Glomerular visceral epithelial cell (primary cell): ENCODE data around the gene PHF20.
"Not testable (repeated sequence)": the region's sequence is repeated elsewhere in the genome, so short reads cannot be mapped to it uniquely, and the experiment has no call there.

Source experiments
- DNase-seq: peaks from one replicate; pipeline ENCODE4 v3.0.0-alpha.2; 2016; ENCODE audit errors: extremely low spot score

The PHF20 gene

DNA sequence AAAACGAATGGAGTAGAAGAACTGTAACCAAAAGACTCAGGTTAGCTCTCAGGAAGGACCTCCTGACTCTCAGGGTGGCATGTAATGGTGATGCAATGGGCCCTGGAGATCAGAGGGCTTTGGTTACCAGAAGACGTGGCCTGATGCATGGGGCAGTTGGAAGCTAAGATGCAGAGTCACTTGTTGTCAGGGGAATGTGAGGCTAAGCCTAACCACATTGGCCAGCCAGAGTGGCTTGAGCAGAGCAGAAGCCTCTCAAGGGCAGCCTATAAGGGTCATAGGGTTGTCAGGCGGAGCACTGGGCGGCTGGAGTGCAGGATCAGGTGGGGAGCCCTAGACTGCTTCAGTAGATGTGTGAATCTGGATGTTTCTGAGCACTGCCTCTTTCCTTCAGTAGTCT is 202.4 kb downstream of the PHF20 start:
- DNase-seq: no peak

DNA sequence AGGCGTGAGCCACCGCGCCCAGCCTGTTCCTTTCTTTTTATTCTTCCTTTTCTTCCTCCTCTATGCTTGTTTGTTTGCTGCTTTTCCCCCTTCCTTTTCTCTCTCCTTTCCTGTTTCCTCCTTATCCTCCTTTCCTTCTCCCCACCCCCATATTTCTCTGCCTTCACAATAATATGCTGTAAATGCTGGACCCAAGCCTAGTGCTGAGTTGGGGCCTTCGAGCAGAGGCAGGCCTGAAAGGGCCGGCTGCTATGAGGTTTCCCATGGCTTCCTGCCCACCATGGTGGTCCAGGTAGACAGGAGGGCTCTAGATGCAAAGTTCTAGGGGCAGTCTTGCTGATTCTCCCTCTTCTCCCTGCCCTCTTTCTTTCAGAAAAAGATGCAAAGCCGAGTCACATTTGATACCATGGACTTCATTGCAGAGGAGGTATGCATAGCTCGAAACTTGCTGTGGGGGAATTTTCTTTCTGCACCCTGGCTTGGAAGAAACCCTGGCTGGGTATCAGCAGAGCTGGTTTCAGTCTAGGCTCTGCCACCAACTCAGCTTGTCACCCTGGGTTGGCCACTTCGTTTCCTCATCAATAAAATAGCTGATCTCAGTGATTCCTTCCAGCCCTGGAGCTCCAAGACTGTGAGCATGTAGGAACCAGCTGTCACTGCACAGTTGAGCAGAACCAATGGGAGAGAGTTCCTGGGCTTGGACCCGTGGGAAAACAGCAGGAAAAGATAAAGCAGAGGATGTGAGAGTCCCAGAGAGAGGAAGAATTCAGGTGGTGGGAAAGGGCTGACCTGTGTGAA is 204.0 kb downstream of the PHF20 start:
- DNase-seq: no peak

DNA sequence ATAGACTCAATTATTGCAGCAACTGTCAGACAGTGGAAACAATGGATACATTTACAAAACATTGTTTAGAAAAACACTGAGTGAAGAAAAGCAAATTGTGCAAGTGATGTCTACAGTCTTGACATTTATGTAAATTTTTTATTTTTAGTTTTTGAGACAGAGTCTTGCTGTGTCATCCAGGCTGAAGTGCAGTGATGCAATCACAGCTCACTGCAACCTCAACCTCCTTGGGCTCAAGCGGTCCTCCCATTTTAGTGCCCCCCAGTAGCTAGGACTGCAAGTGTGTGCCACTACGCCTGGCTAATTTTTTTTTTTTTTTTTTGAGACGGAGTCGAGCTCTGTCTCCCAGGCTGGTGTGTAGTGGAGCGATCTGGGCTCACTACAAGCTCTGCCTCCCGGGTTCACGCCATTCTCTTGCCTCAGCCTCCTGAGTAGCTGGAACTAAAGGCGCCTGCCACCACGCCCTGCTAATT is 206.3 kb downstream of the PHF20 start:
- DNase-seq: no peak

DNA sequence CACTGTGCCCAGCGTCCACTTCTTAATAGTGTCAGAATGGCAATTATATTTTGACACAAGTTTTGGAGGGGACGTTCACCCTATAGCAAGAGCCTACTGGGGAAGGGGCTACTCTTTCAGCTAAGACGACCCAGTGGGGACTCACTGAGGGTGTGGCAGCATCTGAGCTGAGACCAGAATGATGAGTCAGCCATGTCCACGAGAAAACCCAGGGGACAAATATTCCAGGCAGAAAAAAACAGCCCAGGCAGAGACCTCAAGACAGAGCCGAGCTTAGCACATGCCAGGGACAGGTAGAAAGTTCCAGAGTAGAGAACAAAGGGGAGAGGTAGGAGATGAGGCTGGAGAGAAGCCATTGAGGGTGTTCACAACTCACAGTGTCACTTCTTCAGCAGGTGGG is 207.7 kb downstream of the PHF20 start:
- no peak for DNase-seq

DNA sequence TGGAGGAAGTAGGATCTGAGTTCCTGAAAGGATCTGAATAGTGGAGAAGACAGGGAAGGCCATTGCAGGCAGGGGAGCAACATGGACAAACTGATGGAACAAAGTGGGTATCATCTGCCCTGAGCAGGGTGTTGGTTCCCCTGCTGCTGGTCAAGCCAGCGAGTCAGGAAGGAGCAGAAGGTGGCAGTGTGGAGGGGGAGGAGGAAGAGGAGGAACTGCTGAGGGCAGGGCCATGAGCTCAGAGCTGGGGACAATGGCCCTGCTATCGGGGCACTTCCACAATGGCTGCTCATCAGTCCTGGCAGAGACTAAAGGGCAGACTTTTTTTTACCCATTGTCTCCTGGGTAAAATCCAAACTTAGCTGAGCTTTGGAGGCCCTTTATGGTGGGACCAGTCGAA is 210.2 kb downstream of the PHF20 start:
- DNase-seq: no peak

DNA sequence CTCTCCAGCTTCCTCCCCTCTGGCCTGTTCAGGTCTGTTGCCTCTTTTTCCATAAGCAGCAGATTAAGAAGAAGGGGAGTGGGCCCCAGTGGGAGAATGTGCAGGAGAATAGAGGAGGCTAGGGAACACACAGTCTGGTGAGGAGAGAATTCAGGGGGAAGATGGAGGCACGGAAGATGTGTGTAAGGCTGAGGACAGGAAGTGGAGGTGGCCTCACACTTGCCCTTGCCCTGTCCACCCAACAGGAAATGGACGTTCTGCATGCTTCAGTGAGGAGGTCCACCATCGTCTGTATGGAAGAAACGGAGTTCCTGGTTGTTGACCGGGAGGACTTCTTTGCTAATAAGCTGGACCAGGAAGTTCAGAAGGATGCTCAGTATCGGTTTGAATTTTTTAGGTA is 212.6 kb downstream of the PHF20 start:
- DNase-seq: no peak

DNA sequence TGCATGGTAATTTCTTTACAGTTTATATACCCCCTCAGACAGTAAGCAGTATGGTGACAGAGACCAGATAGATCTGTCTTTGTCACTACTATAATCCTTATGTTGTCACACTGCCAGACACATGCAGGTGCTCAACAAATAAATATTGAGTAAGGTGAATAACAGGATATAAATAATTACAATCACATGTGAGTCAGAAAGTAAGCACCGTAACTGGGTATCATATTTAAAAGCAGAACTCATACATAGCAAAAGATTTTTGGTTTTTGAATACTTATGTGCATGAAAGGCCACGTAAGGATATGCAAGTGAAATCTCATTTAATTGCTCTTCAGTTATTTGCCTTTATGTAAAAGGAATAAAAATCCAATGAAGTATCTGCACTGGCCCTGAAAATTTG is 214.0 kb downstream of the PHF20 start:
- no peak for DNase-seq

DNA sequence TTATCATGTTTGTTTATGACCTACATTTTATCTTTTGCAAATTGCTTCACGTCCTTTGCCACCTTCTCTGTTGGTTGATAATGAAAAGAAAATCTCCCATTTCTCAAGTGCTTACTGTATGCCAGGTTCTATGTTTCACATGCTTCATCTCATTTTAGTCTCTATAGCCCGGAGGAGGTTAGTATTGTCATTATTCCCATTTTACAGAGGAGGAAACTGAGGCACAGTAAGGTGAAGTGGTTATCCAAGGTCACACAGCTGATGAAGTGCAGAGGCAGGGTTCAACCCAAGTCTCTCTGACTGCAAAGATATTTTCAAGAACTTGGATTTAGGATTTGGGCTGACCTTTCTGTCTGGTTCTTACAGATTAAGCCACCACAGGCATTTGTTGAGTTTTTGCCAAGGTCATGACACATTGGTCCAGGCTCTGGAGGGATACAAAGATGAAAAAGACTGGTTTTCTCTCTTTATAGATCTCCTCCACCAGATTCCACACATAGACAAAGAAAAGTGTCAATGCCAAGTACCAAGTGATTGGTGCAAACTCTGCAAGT is 217.2 kb downstream of the PHF20 start:
- no peak for DNase-seq

DNA sequence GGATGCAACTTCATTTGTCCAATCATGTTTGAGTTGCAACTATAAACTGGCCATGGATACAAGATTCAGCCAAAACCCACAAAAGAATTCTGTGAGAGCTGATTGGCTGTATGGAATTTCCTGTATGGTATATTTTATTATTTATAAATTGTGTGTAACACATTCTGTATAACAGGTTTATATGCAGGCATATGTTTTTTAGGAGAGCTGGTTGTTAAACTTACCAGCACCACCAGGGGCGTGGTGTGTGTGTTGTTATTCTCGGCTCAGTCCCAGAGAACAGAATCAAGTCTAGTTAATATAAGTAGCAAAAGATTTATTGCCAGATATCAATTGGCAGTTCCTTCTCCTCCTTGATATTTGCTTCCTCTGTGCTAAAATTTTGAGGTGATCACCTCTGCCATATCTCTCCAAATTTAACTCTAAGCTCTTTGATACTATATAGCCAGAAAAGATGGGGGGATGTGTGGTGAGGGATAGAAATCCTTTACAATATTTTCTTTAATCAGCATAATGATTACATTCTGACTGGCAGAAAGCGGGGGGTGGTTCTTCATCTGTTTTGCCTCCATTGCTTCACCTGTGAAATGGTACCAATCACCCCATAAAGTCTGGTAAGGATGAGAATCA is 219.4 kb downstream of the PHF20 start:
- peak; percentile 43 for DNase-seq

DNA sequence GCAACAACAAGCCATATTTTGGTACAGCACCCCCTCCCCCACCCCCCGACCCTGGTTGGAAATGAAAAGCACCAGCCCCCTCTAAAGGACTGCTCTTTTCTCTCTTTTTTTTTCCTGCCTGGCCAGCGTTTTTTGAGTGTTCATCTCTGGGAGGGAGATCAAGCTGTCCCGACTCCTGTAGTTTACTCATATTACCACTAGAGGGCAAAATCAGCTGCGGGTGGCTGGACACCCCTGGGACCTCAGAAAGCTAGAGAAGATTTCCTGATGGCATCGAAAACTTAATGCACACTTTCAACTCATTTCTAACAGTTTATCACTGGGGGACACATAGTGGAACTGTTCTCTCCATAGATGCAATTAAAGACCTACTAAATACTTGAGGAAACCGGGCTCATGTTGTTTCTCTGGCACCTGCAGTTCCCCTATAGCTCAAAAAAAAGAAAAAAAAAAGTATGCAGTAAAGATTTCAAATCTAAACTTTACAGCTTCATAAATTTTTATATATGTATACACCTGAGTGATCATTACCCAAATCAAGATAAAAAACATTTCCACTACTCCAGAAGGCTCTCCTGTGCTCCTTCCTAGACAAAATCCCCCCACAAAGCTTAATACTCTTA is 221.0 kb downstream of the PHF20 start:
- peak; percentile 78 for DNase-seq

DNA sequence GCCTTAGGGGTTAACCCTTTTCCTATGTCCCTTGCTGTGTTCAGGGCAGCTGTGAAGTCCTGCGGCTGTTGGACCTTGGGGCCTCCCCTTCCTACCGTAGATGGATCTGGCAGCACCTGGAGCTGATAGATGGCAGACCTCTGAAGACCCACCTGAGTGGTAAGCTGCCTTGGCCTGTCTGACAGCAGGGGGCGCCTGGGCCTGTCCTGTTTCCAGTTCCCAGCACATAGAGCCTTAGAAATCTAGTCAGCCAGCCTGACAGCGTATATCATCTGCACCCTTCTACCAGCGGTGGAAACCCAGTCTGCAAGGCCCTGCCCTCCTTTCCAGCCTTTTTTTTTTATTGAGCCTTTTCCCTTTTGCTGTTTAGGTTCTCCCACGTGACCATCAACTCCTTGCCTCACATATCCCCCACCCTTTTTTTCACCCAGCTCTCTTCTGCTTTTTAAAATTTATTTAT is 223.2 kb downstream of the PHF20 start:
- peak; percentile 90 for DNase-seq

DNA sequence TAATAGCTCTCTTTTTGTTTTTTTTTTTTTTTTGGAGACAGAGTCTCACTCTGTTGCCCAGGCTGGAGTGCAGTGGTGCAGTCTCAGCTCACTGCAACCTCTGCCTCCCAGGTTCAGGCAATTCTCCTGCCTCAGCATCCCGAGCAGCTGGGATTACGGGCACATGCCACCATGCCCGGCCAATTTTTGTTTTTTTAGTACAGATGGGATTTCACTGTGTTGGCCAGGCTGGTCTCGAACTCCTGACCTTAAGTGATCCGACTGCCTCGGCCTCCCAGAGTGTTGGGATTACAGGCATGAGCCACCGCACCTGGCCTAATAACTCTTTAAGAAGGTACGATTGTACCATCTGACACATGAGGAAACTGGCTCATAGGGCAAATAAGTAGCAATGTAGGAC is 224.7 kb downstream of the PHF20 start:
- not testable (repeated sequence) for DNase-seq
